HG02763 (cell line): ENCODE data around the gene FSTL4.

Source experiments
- ATAC-seq: cut with Tn5 transposase; IDR thresholded peaks from one replicate; pipeline ENCODE4 v1.9.1; 2021; ENCODE audit warnings: mild to moderate bottlenecking, moderate library complexity; ENCODE audit not compliant: unreplicated experiment

Gene FSTL4

DNA sequence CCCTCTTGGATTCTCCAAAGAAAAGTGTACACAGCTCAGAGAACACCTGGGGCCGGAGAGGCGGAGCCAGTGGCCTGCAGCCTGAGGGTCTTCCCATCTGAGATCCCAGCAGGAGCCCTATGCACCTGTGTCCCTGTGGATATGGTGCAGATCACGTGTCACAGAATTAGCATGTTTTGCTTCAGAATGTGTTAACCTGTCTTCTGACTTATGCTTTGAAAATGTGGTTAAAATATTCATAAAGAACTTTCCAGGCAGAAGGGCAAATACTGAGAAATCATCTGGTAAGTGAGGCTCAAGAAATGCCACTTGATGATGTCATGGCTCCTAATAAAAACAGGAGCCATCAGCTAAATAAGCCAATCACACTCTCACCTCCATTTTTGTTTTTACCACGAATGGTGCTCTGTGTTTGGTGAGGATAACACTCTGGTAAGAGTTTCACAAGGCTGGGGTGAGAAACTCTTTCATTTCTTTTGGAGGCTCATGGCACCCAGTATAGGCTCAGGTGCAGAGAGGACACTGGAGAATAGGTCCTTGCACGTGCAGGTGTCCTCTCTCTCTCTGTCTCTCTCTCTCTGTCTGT, 279.8 kb downstream of the FSTL4 start:
- ATAC-seq = no peak

DNA sequence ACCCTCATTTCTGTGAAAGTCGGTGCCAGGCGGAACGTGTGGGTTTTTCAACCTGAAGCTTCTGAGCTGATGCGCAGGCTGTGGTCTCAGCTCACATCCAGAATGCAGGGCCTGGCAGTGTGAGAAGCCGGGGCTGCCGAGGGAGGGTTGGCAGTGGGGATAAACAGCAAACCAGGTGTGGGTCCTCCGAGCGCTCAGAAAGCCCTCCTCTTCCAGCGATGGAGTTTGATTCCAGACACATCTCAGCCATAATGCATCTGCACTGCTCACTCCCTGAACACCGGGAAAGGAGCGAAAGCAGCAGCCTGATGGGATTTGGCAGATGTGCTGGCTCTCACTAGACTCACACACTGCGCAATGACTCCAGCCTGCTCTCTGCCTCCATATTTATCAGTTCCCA, 280.4 kb downstream of the FSTL4 start:
- ATAC-seq = no peak

GRCh38 chr5:133330956-133331355, 281.4 kb downstream of the FSTL4 start:
- ATAC-seq = no peak

DNA sequence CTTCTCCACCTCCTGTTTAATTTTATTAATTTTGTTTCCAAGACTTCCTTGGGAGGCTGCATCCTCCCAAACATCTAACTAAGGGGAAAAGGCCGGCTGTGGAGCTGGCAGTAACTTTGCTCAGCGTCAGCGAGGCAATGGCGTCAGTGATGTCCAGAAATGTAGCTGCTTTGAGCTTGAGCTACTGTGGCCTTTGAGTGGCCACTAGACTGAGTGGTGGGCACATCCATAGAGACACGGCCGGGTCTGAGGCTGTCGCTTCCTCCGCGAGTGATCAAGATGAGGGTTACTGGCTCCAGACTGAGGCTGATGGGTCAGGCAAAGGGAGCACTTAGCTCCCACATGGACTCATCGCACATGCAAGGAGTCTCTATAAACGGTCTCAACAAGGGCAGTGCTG, 283.5 kb downstream of the FSTL4 start:
- no peak for ATAC-seq

DNA sequence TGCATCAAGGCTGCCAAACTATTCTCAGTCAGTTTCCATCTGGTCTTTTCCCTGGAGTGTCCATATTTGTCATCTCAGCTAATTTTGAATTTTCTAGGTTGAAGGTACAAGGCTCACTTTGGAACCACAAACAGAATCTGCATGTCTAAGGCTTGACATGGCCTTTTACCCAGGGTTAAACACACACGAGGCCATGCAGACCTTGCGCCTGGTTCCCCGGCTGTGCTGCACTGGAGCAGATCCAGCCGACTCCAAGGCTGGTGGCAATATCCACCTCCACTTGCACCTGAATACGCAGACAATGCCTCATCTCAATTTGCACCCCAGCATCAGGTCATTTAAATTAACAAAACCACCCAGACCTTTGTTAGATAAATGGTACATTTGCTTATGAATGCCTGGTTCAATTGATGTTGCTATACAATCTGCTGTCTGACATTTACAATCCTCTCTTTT, 284.4 kb downstream of the FSTL4 start:
- no peak for ATAC-seq

DNA sequence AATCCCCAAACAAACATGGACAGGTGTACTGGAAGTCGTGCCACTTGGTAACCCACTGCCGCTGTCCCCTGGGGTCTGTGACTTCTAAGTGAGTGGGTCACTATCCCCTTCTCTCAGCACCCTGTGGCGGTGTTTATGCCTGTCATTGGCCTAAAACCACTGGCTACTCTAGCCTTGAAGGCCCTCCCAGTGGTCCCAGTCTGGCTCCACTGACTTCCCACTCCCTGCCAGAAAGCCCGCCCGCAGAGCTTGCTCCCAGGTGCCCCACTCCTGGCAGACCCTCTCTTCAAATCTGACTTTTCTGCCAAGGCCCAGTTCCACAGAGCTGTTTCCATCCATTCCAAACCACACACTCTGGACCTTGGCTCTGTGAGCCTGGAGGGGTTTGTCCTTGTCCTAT, 286.0 kb downstream of the FSTL4 start:
- ATAC-seq = no peak

- ATAC-seq = no peak
These were observed 286.5 kb downstream of the FSTL4 start for GRCh38 chr5:133325864-133326263.

DNA sequence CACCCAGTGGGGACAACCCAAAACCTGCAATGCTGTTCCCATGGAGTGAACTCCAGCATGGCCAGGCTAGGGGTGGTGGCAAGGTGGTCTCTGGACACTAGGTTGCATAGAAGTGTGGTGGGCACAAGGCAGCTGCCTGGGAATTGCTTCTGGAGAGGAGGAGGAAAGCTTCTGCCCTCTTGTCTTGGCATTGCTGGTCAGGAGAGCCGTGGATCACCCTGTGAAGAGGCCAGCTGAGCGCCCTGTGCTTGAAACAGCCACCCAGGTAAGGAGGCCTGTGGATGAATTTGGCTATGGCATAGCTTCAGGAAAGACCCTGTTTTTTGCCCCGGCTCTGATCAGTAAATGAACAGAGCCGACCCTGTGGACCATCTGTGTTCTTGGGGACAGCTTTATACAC, 287.4 kb downstream of the FSTL4 start:
- no peak for ATAC-seq

GRCh38 chr5:133323494-133324457, 288.6 kb downstream of the FSTL4 start:
- ATAC-seq = no peak

GRCh38 chr5:133322743-133323142, 289.6 kb downstream of the FSTL4 start:
- no peak for ATAC-seq

- ATAC-seq = peak; percentile 46
These were observed 290.4 kb downstream of the FSTL4 start for GRCh38 chr5:133321833-133322420.

DNA sequence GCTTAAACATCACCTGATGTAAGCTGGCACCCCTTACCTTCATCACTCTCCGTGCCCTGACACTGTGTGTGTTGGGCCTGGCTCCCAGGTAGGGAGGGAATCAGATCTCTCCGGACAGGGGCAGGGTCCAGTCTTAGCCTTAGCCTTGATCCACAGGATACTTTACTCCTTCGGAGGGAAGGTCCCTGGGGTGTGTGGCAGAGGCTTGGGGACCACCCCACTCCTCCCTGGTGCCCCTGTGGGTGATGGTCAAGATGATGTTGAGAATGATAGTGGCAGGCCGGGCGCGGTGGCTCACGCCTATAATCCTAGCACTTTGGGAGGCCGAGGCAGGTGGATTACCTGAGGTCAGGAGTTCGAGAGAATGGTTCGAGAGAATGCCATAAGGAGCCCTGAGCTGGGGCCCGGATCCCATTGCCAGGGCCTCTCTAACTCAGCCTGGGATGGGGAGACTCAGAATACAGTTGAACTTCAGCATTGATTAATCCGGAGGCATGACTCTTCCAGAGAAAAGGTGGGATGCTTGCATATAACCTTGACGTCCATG, 291.0 kb downstream of the FSTL4 start:
- no peak for ATAC-seq

- no peak for ATAC-seq
These were observed 292.3 kb downstream of the FSTL4 start for GRCh38 chr5:133319905-133320520.

GRCh38 chr5:133319244-133319643, 293.1 kb downstream of the FSTL4 start:
- no peak for ATAC-seq

DNA sequence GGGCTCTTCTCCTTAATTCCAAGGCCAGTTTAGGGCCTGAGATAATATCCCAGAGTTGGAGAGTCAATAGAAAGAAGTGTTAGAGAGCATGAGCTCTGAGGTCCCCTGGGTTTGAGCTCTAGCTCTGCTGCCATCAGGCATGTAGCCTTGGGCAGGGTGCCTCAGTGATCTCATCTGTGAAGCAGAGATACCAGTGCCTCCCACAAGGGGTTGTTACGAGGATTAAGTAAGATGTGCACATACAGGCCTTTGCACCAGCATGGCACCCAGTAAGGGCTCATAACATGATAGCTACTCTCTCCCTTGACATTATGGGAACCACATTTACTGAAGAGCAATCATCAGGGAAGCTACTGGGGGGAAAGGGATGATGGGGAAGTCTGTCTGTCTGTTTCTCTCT, 294.8 kb downstream of the FSTL4 start:
- no peak for ATAC-seq

- ATAC-seq = no peak
These were observed 295.7 kb downstream of the FSTL4 start for GRCh38 chr5:133316346-133317343.

GRCh38 chr5:133314086-133314485, 298.3 kb downstream of the FSTL4 start:
- no peak for ATAC-seq

GRCh38 chr5:133311176-133311575, 301.2 kb downstream of the FSTL4 start:
- ATAC-seq = no peak

- no peak for ATAC-seq
These were observed 302.2 kb downstream of the FSTL4 start for GRCh38 chr5:133309984-133310621.
